GM18505 (cell line): Measurements from ENCODE around the gene C1orf174.

Source experiments
- ATAC-seq: cut with Tn5 transposase; IDR thresholded peaks from one replicate; pipeline ENCODE4 v1.9.1; 2021; ENCODE audit not compliant: unreplicated experiment
- POLR2A ChIP-seq: IDR thresholded peaks from 4 replicates; pipeline ENCODE4 v1.6.1; 2011; ENCODE audit warnings: borderline replicate concordance; ENCODE audit not compliant: insufficient read depth, insufficient read length; ENCODE audit errors: extremely low read depth

C1orf174 gene

DNA sequence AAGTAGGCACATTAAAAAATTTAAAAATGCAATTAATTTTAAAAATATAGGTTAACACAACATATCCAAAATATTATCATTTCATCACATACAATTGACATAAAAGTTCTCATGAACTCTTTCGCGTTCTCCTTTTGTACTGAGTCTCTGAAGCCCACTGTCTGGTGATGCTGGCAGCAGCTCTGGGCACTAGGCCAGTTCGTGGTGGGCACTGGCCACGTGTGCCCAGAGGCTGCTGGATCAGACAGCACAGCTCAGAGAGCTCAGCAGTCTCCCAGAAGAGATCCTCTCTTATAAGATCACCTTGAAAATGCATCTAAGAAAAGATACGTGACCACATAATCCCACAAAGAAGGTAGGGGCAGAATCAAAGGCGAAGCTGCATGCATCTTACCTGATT is 53.0 kb downstream of the C1orf174 start:
- no peak for TF ChIP-seq POLR2A
- no peak for ATAC-seq

DNA sequence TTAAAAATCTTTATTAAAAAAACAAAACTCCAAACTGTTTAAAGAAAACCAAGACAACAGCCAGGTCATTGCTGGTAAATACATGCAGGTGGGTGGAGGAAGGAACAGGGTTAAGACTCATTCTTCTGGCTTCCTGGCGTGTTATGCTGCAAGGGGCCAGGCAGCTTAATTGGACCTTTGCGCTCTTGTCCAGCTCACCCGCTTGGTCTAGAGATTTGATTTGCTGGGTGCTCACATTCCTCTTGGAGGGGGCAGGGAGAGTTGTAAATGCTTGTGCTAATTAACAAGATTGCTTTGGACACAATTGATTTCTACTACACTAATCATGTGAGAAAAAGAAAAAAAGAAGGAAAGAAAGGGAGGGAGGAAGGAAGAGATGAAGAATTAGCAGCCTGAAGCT is 53.5 kb downstream of the C1orf174 start:
- TF ChIP-seq POLR2A: no peak
- no peak for ATAC-seq

GRCh38 chr1:3842912-3843311 is 57.2 kb downstream of the C1orf174 start:
- ATAC-seq: no peak

GRCh38 chr1:3841491-3841890 is 58.6 kb downstream of the C1orf174 start:
- ATAC-seq: no peak
- TF ChIP-seq POLR2A: no peak

More at GRCh38 chr1:3842912-3843311, 57.2 kb downstream of the C1orf174 start:
- TF ChIP-seq POLR2A: no peak
